Camera-type eye (tissue), 1 donor: ENCODE data around the gene PTH. TPM values are rescaled to one million over a fixed set of nuclear protein-coding genes. Genes with fewer than 3 reads are reported as not detected.

Source experiments
- total RNA-seq: library from RNA; depleted of rRNA; stranded (reverse); fragments of >200 nt; gene quantifications from one replicate; pipeline ENCODE4 v1.2.3, GENCODE V29; 2014

The PTH gene
- not detected for total RNA-seq

GRCh38 chr11:13495929-13496328 lies at the start of gene PTH:
Gene PTH, minus strand, starts transcription at chr11:13495997. Its CDS starts 3,142 bp downstream, at chr11:13492855.

GRCh38 chr11:13462901-13463778 lies 32.7 kb downstream of the PTH start, which contains the start of gene BTBD10:
Gene BTBD10, minus strand, starts transcription at chr11:13463222. Its CDS starts 18,098 bp downstream, at chr11:13445124.

Other genes starting within 250 kb of the PTH start
- gene BMAL1, start 218.2 kb downstream of the PTH start, total RNA-seq: 79.8 TPM
- 80.0 TPM for gene BTBD10, start 32.8 kb downstream of the PTH start, total RNA-seq
- 126 TPM for gene FAR1, start 172.7 kb upstream of the PTH start, total RNA-seq